GM19438 (cell line): Measurements from ENCODE around the gene SSC5D.

Experiments
- ATAC-seq: cut with Tn5 transposase; IDR thresholded peaks from one replicate; pipeline ENCODE4 v1.9.1; 2021; ENCODE audit warnings: low read depth; ENCODE audit not compliant: unreplicated experiment

The SSC5D gene

GRCh38 chr19:55552206-55552605, 64.0 kb downstream of the SSC5D start:
- no peak for ATAC-seq

- no peak for ATAC-seq
Measured at GRCh38 chr19:55552620-55553019, 64.4 kb downstream of the SSC5D start.

- ATAC-seq: no peak
Measured at GRCh38 chr19:55553217-55554182, 65.3 kb downstream of the SSC5D start.

DNA sequence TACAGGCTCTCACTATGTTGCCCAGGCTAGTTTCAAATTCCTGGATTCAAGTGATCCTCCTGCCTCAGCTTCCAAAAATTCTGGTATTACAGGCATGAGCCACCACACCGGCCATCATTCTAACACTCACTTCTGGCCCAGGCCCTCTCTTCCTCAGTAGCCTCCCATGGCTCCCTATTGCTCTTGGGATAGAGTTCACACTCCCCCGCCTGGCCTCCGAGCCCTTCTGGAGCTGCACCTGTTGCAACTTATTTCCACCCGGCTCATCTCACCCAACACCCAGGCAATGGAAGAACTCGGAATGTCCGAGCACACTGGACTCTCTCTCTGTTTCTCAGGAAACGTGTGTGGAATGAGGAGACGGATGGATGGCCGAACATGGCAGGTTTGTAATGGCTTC, 66.1 kb downstream of the SSC5D start:
- no peak for ATAC-seq

GRCh38 chr19:55554741-55555152, 66.5 kb downstream of the SSC5D start:
- ATAC-seq: no peak

DNA sequence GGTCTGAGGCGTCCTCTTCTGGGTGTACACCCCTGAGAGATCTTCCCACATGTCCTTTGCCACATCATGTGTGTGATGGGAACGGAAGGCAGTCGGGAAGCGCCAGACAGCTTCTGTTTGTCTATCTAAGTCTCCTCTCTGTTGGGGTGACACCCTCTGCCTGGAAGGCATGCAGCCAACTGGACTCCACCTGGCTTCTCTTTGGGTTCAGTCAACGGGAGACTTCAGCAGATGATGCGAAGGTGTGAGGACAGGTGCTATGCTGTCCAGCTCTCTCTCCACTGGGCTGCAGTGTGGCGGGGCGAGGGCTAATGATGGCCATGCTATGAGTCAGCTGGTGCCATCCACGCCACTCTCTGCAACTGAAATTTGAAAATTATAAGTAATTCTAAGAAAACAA, 71.4 kb downstream of the SSC5D start:
- no peak for ATAC-seq

DNA sequence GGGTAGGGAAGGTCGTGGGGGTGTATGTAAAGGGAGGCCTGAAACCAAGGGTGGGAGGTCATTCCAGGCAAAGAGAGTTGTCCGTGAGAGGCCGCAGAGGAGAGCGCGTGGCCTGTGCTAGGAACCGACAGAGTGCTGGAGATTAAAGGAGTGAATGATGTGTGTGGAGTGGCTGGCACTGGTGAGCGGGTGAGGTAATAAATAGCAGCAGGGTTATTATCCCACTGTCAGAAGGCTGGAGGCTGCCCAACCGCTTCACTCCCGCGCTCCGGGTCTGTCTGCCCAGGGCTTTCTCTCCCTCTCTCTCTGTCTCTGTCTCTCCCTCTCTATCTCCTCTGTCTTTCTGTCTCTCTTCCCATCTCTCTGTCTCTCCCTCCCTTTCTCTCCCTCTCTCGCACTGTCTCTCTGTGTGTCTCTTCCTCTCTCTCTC, 75.0 kb downstream of the SSC5D start:
- ATAC-seq: no peak

DNA sequence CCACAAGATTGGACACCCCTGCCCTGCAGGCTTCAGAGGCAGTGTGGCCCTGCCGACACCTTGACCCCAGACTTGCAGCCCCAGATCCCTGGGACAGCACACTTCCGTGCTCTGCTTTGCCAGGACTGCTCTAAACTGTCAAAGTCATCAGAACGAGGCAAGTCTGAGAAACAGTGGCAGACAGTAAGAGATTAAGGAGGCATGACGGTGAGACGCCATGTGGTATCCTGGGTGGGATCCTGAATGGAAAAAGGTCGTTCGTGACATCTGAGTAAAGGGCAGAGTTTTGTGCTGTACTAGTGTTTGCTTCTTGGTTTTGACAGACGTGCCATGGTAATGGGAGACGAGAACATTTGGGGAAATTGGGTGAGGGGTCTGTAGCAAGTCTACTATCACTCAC, 78.6 kb downstream of the SSC5D start:
- ATAC-seq: no peak

- no peak for ATAC-seq
Measured at GRCh38 chr19:55567708-55568328, 79.6 kb downstream of the SSC5D start.
